Heart right ventricle (tissue), 16 donors: ENCODE measurements around the gene TCF3. TPM values are rescaled to one million over a fixed set of nuclear protein-coding genes. Genes with fewer than 3 reads are reported as not detected.

Source experiments
- ATAC-seq, 8 donors: fragments of 200-7000 bp; cut with Tn5 transposase; one replicate each; pipeline ENCODE4 v1.9.1; 2020; ENCODE audit warnings: mild to moderate bottlenecking in 8 of 8, moderate library complexity in 8 of 8, moderate number of reproducible peaks in 1 of 8
- DNase-seq, 2 donors: peaks; one replicate each; pipeline ENCODE4 v3.0.0-alpha.2; 2020
- H3K27ac ChIP-seq, 10 donors: fragments of 200-600 bp; sonication (generic) in 2 of 10; one replicate each; pipeline versions ENCODE4 v1.5.0 to v1.8.0; 2020 to 2022; ENCODE audit warnings: mild to moderate bottlenecking in 3 of 10
- H3K27me3 ChIP-seq, 7 donors: fragments of 200-600 bp; one replicate each; pipeline ENCODE4 v1.8.0; 2021 to 2022; ENCODE audit warnings: mild to moderate bottlenecking in 2 of 7
- H3K36me3 ChIP-seq, 9 donors: fragments of 200-600 bp; sonication (generic) in 1 of 9; one replicate each; pipeline versions ENCODE4 v1.5.0 to v1.8.0; 2020 to 2022; ENCODE audit warnings: mild to moderate bottlenecking in 2 of 9
- H3K4me1 ChIP-seq, 9 donors: fragments of 200-600 bp; sonication (generic) in 1 of 9; one replicate each; pipeline versions ENCODE4 v1.5.0 to v1.8.0; 2020 to 2022; ENCODE audit warnings: mild to moderate bottlenecking in 4 of 9
- H3K4me3 ChIP-seq, 10 donors: fragments of 200-600 bp; sonication (generic) in 2 of 10; one replicate each; pipeline versions ENCODE4 v1.5.0 to v1.8.0; 2020 to 2022; ENCODE audit warnings: mild to moderate bottlenecking in 7 of 10, moderate library complexity in 2 of 10
- H3K9me3 ChIP-seq, 11 donors: fragments of 200-600 bp in 10 of 11; sonication (generic) in 2 of 11; one replicate each; pipeline versions ENCODE4 v1.5.0 to v1.8.0; 2013 to 2022; ENCODE audit warnings: mild to moderate bottlenecking in 2 of 11, control low read depth in 1 of 11, moderate library complexity in 1 of 11
- CTCF ChIP-seq, 9 donors: fragments of 200-600 bp; sonication (generic) in 2 of 9; IDR thresholded peaks; one replicate each; pipeline versions ENCODE4 v1.5.0 to v1.8.0; 2021 to 2022; ENCODE audit warnings: antibody characterized with exemption in 9 of 9, mild to moderate bottlenecking in 5 of 9, moderate library complexity in 1 of 9
- WGBS, 2 donors: extraction: QIAGEN DNeasy Blood & Tissue Kit; methylation state at CpG; one replicate each; pipeline ENCODE4 v1.1.7; 2013; ENCODE audit warnings: inconsistent platforms in 1 of 2; 5-methylcytosine and 5-hydroxymethylcytosine counted together
- intact Hi-C, 10 donors: fragments of 100-400 bp; cut with DNase I; formaldehyde crosslinking; loops; one replicate each; pipeline versions ENCODE4 v1.11.1 to v1.14.2; 2022
- polyA plus RNA-seq, 2 donors: library from polyadenylated mRNA; stranded (reverse); fragments of 200-250 nt; gene quantifications; one replicate each; pipeline ENCODE4 v1.2.3, GENCODE V29; 2013
- total RNA-seq, 10 donors: library from RNA; stranded (reverse); fragmentation: NEBNext Ultra II Directional in 3 of 10; extraction: Animal tissue kit (Norgen Biotek cat#: 25700) in 3 of 10; gene quantifications; one replicate each; pipeline versions ENCODE4 v1.2.1 to v1.2.4, GENCODE V29; 2021 to 2023
- donor health status: Arrhythmogenic right ventricular cardiomyopathy.
- donor health status: ischemic (EF 13 %, LVEDD 7.1; RV severe dilation, severe dysfunction).
- donor health status: healthy with polysubstance abuse.
- donor health status: DM: no; HTN: yes; CAD: no.
- donor health status: DM: no; HTN: no; CAD: no.
- donor health status: ischemic (EF 25% LVEDD 6.9; RV normal size, moderate dysfunction).
- donor health status: ischemic (EF 25% LVEDD 5.7; RV mildly dilated, moderate dysfunction).
- donor health status: healthy.
- donor health status: DM: yes; HTN: yes; CAD: no.
- donor health status: Ischemic cardiomyopathy.
- donor health status: ischemic (EF 35%, LVEDD 5.7; RV mildly dilated, moderate dysfunction).
- donor health status: nonischemic (EF 11% LVEDD 7.7; RV severe dilation, severe dysfunction).
- donor health status: DM: yes; HTN: yes; CAD: no.
- donor health status: PGD.
- donor health status: ischemic (EF 29% LVEDD 5.4; RV normal size, mild dysfunction).
- donor health status: nonischemic (EF 23%, LVEDD 6.1; RV moderate dilation, normal function).

Gene TCF3
- total and polyA plus RNA-seq, 12 donors, result 12.4 to 38.1 (median 19.5) TPM

- H3K36me3 ChIP-seq, result peaks cover 0 to 80% (median 10%) of the 10 kb centered on the region in 9 donors
- H3K27ac ChIP-seq, result no peak overlapping the region
- H3K4me3 ChIP-seq, result no peak overlapping the region
- ATAC-seq (no peak), DNase-seq (no peak)
- WGBS, 2 donors, result 94 to 95% methylated on average over 39 of the region's 39 CpGs
- TF ChIP-seq CTCF (IDR thresholded peaks at IDR 0.05), result no peak
- H3K4me1 ChIP-seq, result peaks cover 0 to 18% (median 9%) of the 10 kb centered on the region in 9 donors
- no peaks in the 10 kb centered on the region for H3K27me3 ChIP-seq
- intact Hi-C loops, result loop anchor here in 1 of 10 donors (5.0 kb wide), 1 partner anchor 35 kb away; no protein-coding TSS in a partner anchor
- peaks cover 0 to 6% (median 0%) of the 10 kb centered on the region in 11 donors for H3K9me3 ChIP-seq
Observed at GRCh38 chr19:1612114-1613086, 40.0 kb downstream of the TCF3 start.

DNA sequence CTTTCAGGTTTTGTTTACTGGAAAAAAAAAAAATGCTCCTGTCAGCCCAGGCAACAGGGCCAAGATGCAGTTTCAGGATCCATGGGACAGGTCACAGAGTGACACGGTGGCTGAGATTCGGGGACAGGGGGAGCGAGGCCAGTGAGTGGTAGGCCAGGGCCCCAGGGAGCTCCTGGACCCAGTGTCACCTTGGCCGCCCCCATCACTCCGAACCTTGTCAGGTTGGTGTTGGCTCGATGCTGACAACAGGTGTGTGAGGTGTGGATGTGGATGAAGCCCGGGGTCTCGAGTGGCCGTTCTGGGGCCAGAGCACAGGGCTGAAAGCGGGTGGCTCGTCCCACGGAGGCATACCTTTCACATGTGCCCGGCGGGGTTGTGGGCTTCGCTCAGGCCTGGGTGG is 41.1 kb downstream of the TCF3 start:
- WGBS, 2 donors, result 93 to 96% methylated on average over 15 of the region's 15 CpGs

GRCh38 chr19:1610579-1610978 is 41.8 kb downstream of the TCF3 start:
- intact Hi-C loops, result loop anchor here in 1 of 10 donors (5.0 kb wide), 1 partner anchor 37 kb away; no protein-coding TSS in a partner anchor
- no peak for TF ChIP-seq CTCF (IDR thresholded peaks at IDR 0.05)
- no peak overlapping the region for H3K27ac ChIP-seq
- DNase-seq (no peak), ATAC-seq (no peak)
- peaks cover 0 to 61% (median 10%) of the 10 kb centered on the region in 9 donors for H3K36me3 ChIP-seq
- no peaks in the 10 kb centered on the region for H3K9me3 ChIP-seq
- peaks cover 0 to 25% (median 8%) of the 10 kb centered on the region in 9 donors for H3K4me1 ChIP-seq
- WGBS, 2 donors, result 85 to 86% methylated on average over 11 of the region's 11 CpGs
- no peak overlapping the region for H3K4me3 ChIP-seq
- H3K27me3 ChIP-seq, result no peaks in the 10 kb centered on the region

More for the DNA sequence above, 41.1 kb downstream of the TCF3 start:
- Histone ChIP-seq H3K27me3 (no peaks in the 10 kb centered on the region), H3K4me3 (no peak overlapping the region), H3K4me1 (peaks cover 0 to 20% (median 4%) of the 10 kb centered on the region in 9 donors), H3K9me3 (peaks cover 0 to 6% (median 0%) of the 10 kb centered on the region in 11 donors), H3K27ac (no peak overlapping the region), H3K36me3 (peaks cover 0 to 69% (median 10%) of the 10 kb centered on the region in 9 donors)
- DNase-seq (no peak), ATAC-seq (no peak)
- TF ChIP-seq CTCF (IDR thresholded peaks at IDR 0.05), result no peak
- intact Hi-C loops, result loop anchor here in 1 of 10 donors (5.0 kb wide), 1 partner anchor 36 kb away; no protein-coding TSS in a partner anchor

DNA sequence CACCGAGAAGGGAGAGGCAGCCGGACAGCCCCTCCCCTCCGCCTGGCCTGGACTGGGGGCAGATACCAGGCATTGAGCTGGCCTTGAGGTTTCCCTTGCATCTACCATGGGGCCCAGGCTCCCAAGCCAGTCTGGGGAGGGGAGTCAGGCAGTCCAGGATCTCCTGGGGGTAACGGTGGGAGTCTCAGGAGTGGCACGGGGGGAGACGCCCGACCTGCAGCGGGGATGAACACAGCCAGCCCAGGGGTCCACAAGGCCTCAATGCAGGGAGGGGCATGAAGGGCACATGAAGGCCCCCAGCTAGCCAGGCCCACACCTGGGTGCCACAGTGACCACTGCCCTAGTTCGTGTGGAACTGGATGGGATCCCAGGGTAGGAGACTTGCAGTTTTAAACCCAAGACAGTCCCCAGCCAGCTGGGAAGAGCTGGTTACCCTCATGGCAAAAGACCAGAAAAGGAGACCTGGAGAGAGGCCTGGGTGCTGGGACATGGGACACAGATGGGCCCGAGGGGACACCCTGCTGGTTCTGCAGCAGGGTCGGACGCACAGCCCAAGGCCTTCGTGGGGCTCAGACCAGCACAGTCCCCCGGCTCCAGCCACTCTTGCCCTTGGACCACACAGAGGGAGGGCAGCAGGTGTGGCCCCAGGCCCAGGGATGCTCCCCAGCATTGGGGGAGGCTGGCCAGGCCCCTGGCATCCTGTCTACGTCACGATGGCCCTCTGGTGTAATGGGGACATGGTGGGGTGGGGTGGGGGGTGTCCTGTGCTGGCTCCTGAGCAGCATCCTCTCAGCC is 42.5 kb downstream of the TCF3 start:
- intact Hi-C loops, result loop anchor here in 9 of 10 donors (2.0 to 10.0 kb wide), 6 partner anchors 37 to 155 kb away; partner anchors contain the start of gene TCF3 (in 5 of the 9)
- TF ChIP-seq CTCF (IDR thresholded peaks at IDR 0.05), result no peak
- ATAC-seq (no peak), DNase-seq (no peak)
- Histone ChIP-seq H3K9me3 (no peaks in the 10 kb centered on the region), H3K27ac (no peak overlapping the region), H3K36me3 (peaks cover 0 to 54% (median 6%) of the 10 kb centered on the region in 9 donors), H3K4me3 (no peak overlapping the region), H3K27me3 (no peaks in the 10 kb centered on the region), H3K4me1 (peaks cover 0 to 25% (median 9%) of the 10 kb centered on the region in 9 donors)
- WGBS, 2 donors, result 93 to 94% methylated on average over 16 of the region's 16 CpGs
